HepG2 (cell line): ENCODE measurements around the gene CHKA. TPM values are rescaled to one million over a fixed set of nuclear protein-coding genes. Genes with fewer than 3 reads are reported as not detected.

Source experiments
- BCL6 ChIP-seq: IDR thresholded peaks from 2 replicates; pipeline ENCODE4 v1.6.1; 2016; ENCODE audit warnings: missing genetic modification reagents, missing compliant biosample characterization
- FOXA1 ChIP-seq, 2 experiments: fragments of 450-650 bp in 1 of 2; sonication (generic) in 1 of 2; formaldehyde crosslinking in 1 of 2; IDR thresholded peaks; 2 replicates each; pipeline versions ENCODE4 v1.4.0 to v1.6.1; 2016 to 2020; ENCODE audit warnings: missing genetic modification reagents in 1 of 2
- FOXJ3 ChIP-seq: sonication (generic); formaldehyde crosslinking; IDR thresholded peaks from 2 replicates; pipeline ENCODE4 v1.4.0; 2020; ENCODE audit warnings: missing genetic modification reagents, mild to moderate bottlenecking, borderline replicate concordance
- HHEX ChIP-seq: IDR thresholded peaks from 2 replicates; pipeline ENCODE4 v1.6.1; 2016; ENCODE audit warnings: control low read depth
- HOXA7 ChIP-seq: sonication (generic); formaldehyde crosslinking; IDR thresholded peaks from 2 replicates; pipeline ENCODE4 v1.8.1; 2022; ENCODE audit warnings: mild to moderate bottlenecking, missing genetic modification reagents, moderate library complexity
- NCOA5 ChIP-seq: sonication (generic); formaldehyde crosslinking; IDR thresholded peaks from 2 replicates; pipeline ENCODE4 v1.4.0; 2020; ENCODE audit warnings: missing genetic modification reagents
- NKX3-1 ChIP-seq: sonication (generic); formaldehyde crosslinking; IDR thresholded peaks from 2 replicates; pipeline ENCODE4 v1.5.0; 2020; ENCODE audit warnings: missing genetic modification reagents
- SNAPC2 ChIP-seq: sonication (generic); formaldehyde crosslinking; IDR thresholded peaks from 2 replicates; pipeline ENCODE4 v1.8.1; 2022; ENCODE audit warnings: mild to moderate bottlenecking, missing genetic modification reagents
- TAF15 ChIP-seq: fragments of 200-400 bp; formaldehyde crosslinking; IDR thresholded peaks from one replicate; pipeline ENCODE4 v1.6.1; 2018; ENCODE audit warnings: mild to moderate bottlenecking, low read depth, low read length; ENCODE audit not compliant: poor library complexity, severe bottlenecking
- TGIF2 ChIP-seq: IDR thresholded peaks from 2 replicates; pipeline ENCODE4 v1.6.1; 2016; ENCODE audit warnings: control low read depth, missing compliant biosample characterization
- ZNF709 ChIP-seq: sonication (generic); formaldehyde crosslinking; IDR thresholded peaks from 2 replicates; pipeline ENCODE4 v1.5.0; 2020; ENCODE audit warnings: mild to moderate bottlenecking, missing genetic modification reagents
- ZNF850 ChIP-seq: sonication (generic); formaldehyde crosslinking; conservative IDR thresholded peaks from 2 replicates; pipeline ENCODE4 v1.9.0; 2021; ENCODE audit warnings: mild to moderate bottlenecking, missing genetic modification reagents
- polyA plus RNA-seq, 8 experiments: library from polyadenylated mRNA; depleted of rRNA in 3 of 8; stranded (reverse) in 7 of 8; unstranded in 1 of 8; fragments of >200 nt; fragmentation: Illumina TruSeq in 4 of 8; extraction: Trizol in 4 of 8; gene quantifications; 2 replicates each; pipeline versions ENCODE4 v1.2.1 to v1.2.3, GENCODE V29; 2011 to 2016; ENCODE audit warnings: low read depth in 4 of 8, missing spikeins in 1 of 8, mixed read lengths in 1 of 8; ENCODE audit not compliant: insufficient read depth in 1 of 8
- total RNA-seq, 5 experiments: library from RNA; depleted of rRNA; stranded (reverse); fragments of >200 nt; fragmentation: Illumina TruSeq; extraction: Trizol; gene quantifications; 2 replicates each; pipeline ENCODE4 v1.2.3, GENCODE V29; 2016; ENCODE audit warnings: low read depth in 1 of 5
- TF ChIP-seq, protein P1 (sequence below): sonication (generic); formaldehyde crosslinking; IDR thresholded peaks from 2 replicates; pipeline ENCODE4 v1.9.0; 2022; ENCODE audit warnings: missing genetic modification reagents, mild to moderate bottlenecking, borderline replicate concordance
- TF ChIP-seq, protein P2 (sequence below): sonication (generic); formaldehyde crosslinking; IDR thresholded peaks from 2 replicates; pipeline ENCODE4 v1.4.0; 2020; ENCODE audit warnings: low read depth, mild to moderate bottlenecking, missing genetic modification reagents
- TF ChIP-seq, protein P3 (sequence below): sonication (generic); formaldehyde crosslinking; IDR thresholded peaks from 2 replicates; pipeline ENCODE4 v1.5.0; 2020; ENCODE audit warnings: missing genetic modification reagents, mild to moderate bottlenecking, borderline replicate concordance
- TF ChIP-seq, protein P4 (sequence below): sonication (generic); formaldehyde crosslinking; IDR thresholded peaks from 2 replicates; pipeline ENCODE4 v1.4.0; 2020; ENCODE audit warnings: missing genetic modification reagents, borderline replicate concordance
- TF ChIP-seq, protein P5 (sequence below): sonication (generic); formaldehyde crosslinking; IDR thresholded peaks from 2 replicates; pipeline ENCODE4 v1.5.1; 2020; ENCODE audit warnings: mild to moderate bottlenecking, moderate library complexity, missing genetic modification reagents
- TF ChIP-seq, protein P6 (sequence below): sonication (generic); formaldehyde crosslinking; IDR thresholded peaks from 2 replicates; pipeline ENCODE4 v1.5.0; 2020; ENCODE audit warnings: missing genetic modification reagents
- TF ChIP-seq, protein P7 (sequence below): IDR thresholded peaks from 2 replicates; pipeline ENCODE4 v1.6.1; 2018; ENCODE audit warnings: missing genetic modification reagents, mild to moderate bottlenecking, missing compliant biosample characterization

Gene CHKA
- total and polyA plus RNA-seq, 2 of the 13 experiments (the other 11 are each of a cell fraction or from before 2014, with no cell fraction given): 71.6 to 92.7 TPM

DNA sequence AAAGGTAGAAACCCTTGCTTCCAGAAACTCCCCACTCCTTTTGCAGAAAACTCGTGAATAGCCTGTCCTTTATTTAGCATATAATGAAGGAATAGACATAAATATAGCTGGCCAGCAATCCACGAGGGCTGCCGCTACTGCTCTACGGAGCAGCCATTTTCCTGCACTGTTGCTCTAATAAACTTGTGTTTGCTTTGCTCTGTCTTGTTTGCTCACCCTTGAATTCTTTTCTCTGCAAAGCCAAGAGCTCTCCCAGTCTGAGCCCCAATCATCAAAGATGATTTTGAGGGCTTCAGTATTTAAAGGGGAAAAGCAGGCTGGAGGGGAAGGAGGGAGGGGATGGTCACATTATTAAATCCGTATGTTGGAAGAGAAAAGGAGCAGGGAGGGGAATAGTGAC is 16.6 kb upstream of the CHKA start (continued):
- TF ChIP-seq HHEX (no peak), FOXJ3 (no peak), HOXA7 (CRISPR knock-in tag) (no peak), NKX3-1 (CRISPR knock-in tag) (no peak), BCL6 (peak; percentile 58; the same call in 1 of the 2 replicates), SNAPC2 (CRISPR knock-in tag) (no peak), TAF15 (no peak), ZNF709 (no peak), TGIF2 (CRISPR knock-in tag) (peak; percentile 63; the same call in 1 of the 2 replicates), ZNF850 (CRISPR knock-in tag) (no peak), NCOA5 (CRISPR knock-in tag) (no peak), FOXA1 (IDR thresholded peaks at IDR 0.05) (no peak), FOXA1 (CRISPR knock-in tag; IDR thresholded peaks at IDR 0.05) (peak; percentile 78)
- TF ChIP-seq, protein P1, sequence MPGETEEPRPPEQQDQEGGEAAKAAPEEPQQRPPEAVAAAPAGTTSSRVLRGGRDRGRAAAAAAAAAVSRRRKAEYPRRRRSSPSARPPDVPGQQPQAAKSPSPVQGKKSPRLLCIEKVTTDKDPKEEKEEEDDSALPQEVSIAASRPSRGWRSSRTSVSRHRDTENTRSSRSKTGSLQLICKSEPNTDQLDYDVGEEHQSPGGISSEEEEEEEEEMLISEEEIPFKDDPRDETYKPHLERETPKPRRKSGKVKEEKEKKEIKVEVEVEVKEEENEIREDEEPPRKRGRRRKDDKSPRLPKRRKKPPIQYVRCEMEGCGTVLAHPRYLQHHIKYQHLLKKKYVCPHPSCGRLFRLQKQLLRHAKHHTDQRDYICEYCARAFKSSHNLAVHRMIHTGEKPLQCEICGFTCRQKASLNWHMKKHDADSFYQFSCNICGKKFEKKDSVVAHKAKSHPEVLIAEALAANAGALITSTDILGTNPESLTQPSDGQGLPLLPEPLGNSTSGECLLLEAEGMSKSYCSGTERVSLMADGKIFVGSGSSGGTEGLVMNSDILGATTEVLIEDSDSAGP: peak; percentile 62; the same call in 1 of the 2 replicates
- TF ChIP-seq, protein P2, sequence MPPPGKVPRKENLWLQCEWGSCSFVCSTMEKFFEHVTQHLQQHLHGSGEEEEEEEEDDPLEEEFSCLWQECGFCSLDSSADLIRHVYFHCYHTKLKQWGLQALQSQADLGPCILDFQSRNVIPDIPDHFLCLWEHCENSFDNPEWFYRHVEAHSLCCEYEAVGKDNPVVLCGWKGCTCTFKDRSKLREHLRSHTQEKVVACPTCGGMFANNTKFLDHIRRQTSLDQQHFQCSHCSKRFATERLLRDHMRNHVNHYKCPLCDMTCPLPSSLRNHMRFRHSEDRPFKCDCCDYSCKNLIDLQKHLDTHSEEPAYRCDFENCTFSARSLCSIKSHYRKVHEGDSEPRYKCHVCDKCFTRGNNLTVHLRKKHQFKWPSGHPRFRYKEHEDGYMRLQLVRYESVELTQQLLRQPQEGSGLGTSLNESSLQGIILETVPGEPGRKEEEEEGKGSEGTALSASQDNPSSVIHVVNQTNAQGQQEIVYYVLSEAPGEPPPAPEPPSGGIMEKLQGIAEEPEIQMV (CRISPR knock-in tag): no peak
- TF ChIP-seq, protein P3, sequence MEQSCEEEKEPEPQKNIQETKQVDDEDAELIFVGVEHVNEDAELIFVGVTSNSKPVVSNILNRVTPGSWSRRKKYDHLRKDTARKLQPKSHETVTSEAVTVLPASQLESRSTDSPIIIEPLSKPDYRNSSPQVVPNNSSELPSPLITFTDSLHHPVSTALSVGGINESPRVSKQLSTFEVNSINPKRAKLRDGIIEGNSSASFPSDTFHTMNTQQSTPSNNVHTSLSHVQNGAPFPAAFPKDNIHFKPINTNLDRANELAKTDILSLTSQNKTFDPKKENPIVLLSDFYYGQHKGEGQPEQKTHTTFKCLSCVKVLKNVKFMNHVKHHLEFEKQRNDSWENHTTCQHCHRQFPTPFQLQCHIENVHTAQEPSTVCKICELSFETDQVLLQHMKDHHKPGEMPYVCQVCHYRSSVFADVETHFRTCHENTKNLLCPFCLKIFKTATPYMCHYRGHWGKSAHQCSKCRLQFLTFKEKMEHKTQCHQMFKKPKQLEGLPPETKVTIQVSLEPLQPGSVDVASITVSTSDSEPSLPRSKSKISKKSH (CRISPR knock-in tag): no peak
- TF ChIP-seq, protein P4, sequence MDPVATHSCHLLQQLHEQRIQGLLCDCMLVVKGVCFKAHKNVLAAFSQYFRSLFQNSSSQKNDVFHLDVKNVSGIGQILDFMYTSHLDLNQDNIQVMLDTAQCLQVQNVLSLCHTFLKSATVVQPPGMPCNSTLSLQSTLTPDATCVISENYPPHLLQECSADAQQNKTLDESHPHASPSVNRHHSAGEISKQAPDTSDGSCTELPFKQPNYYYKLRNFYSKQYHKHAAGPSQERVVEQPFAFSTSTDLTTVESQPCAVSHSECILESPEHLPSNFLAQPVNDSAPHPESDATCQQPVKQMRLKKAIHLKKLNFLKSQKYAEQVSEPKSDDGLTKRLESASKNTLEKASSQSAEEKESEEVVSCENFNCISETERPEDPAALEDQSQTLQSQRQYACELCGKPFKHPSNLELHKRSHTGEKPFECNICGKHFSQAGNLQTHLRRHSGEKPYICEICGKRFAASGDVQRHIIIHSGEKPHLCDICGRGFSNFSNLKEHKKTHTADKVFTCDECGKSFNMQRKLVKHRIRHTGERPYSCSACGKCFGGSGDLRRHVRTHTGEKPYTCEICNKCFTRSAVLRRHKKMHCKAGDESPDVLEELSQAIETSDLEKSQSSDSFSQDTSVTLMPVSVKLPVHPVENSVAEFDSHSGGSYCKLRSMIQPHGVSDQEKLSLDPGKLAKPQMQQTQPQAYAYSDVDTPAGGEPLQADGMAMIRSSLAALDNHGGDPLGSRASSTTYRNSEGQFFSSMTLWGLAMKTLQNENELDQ (CRISPR knock-in tag): no peak
- TF ChIP-seq, protein P5, sequence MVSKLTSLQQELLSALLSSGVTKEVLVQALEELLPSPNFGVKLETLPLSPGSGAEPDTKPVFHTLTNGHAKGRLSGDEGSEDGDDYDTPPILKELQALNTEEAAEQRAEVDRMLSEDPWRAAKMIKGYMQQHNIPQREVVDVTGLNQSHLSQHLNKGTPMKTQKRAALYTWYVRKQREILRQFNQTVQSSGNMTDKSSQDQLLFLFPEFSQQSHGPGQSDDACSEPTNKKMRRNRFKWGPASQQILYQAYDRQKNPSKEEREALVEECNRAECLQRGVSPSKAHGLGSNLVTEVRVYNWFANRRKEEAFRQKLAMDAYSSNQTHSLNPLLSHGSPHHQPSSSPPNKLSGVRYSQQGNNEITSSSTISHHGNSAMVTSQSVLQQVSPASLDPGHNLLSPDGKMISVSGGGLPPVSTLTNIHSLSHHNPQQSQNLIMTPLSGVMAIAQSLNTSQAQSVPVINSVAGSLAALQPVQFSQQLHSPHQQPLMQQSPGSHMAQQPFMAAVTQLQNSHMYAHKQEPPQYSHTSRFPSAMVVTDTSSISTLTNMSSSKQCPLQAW (CRISPR knock-in tag): peak; percentile 10; the same call in 1 of the 2 replicates
- TF ChIP-seq, protein P6, sequence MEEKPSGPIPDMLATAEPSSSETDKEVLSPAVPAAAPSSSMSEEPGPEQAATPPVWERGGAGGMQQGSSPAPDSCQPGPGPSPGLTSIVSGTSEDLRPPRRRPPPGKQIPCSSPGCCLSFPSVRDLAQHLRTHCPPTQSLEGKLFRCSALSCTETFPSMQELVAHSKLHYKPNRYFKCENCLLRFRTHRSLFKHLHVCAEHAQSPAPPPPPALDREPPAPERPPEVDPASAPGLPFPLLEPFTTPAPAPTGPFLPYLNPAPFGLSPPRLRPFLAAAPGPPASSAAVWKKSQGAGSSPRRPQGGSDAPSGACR (CRISPR knock-in tag): no peak
- TF ChIP-seq, protein P7, sequence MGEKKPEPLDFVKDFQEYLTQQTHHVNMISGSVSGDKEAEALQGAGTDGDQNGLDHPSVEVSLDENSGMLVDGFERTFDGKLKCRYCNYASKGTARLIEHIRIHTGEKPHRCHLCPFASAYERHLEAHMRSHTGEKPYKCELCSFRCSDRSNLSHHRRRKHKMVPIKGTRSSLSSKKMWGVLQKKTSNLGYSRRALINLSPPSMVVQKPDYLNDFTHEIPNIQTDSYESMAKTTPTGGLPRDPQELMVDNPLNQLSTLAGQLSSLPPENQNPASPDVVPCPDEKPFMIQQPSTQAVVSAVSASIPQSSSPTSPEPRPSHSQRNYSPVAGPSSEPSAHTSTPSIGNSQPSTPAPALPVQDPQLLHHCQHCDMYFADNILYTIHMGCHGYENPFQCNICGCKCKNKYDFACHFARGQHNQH (CRISPR knock-in tag): no peak
